Thymus (tissue), 11 donors: ENCODE results near the gene DCP1A. TPM values are rescaled to one million over a fixed set of nuclear protein-coding genes. Genes with fewer than 3 reads are reported as not detected.
"Not testable (repeated sequence)": the region's sequence is repeated elsewhere in the genome, so short reads cannot be mapped to it uniquely, and the experiment has no call there.

Experiments
- DNase-seq, 9 donors: peaks; one replicate each; pipeline ENCODE4 v3.0.0-alpha.2; 2013; ENCODE audit warnings: low spot score in 9 of 9, low read depth in 6 of 9, missing footprints in 1 of 9
- H3K27ac ChIP-seq, 2 donors: one replicate each; pipeline ENCODE4 v1.5.1; 2013; ENCODE audit warnings: control low read depth in 1 of 2, low read depth in 1 of 2, low read length in 1 of 2, mild to moderate bottlenecking in 1 of 2, moderate library complexity in 1 of 2
- H3K27me3 ChIP-seq, 2 donors: one replicate each; pipeline ENCODE4 v1.5.1; 2013; ENCODE audit warnings: low read length in 1 of 2; ENCODE audit not compliant: control insufficient read depth in 2 of 2, insufficient read depth in 1 of 2
- H3K36me3 ChIP-seq, 2 donors: one replicate each; pipeline ENCODE4 v1.5.1; 2013; ENCODE audit warnings: low read length in 1 of 2, mild to moderate bottlenecking in 1 of 2, moderate library complexity in 1 of 2; ENCODE audit not compliant: control insufficient read depth in 2 of 2, insufficient read depth in 2 of 2
- H3K4me1 ChIP-seq, 2 donors: one replicate each; pipeline ENCODE4 v1.5.1; 2013; ENCODE audit warnings: low read length in 2 of 2; ENCODE audit not compliant: control insufficient read depth in 2 of 2, insufficient read depth in 2 of 2
- H3K4me3 ChIP-seq, 2 donors: one replicate each; pipeline ENCODE4 v1.5.1; 2013; ENCODE audit warnings: low read length in 2 of 2, control low read depth in 1 of 2, mild to moderate bottlenecking in 1 of 2
- H3K9me3 ChIP-seq, 2 donors: one replicate each; pipeline ENCODE4 v1.5.1; 2013; ENCODE audit warnings: low read length in 1 of 2, mild to moderate bottlenecking in 1 of 2; ENCODE audit not compliant: control insufficient read depth in 2 of 2, insufficient read depth in 1 of 2
- WGBS: extraction: QIAGEN DNeasy Blood & Tissue Kit; methylation state at CpG from one replicate; pipeline ENCODE4 v1.1.7; 2013; 5-methylcytosine and 5-hydroxymethylcytosine counted together
- polyA plus RNA-seq: library from polyadenylated mRNA; stranded (reverse); fragments of 200-250 nt; gene quantifications from one replicate; pipeline ENCODE4 v1.2.3, GENCODE V29; 2013
- total RNA-seq: library from RNA; stranded (reverse); fragments of 120-200 nt; gene quantifications from one replicate; pipeline ENCODE4 v1.2.4, GENCODE V29; 2013
- donor health status: healthy.

The DCP1A gene
- total and polyA plus RNA-seq, 2 donors = 8.9 to 12.3 TPM

GRCh38 chr3:53346514-53346913 is 829 bp downstream of the DCP1A start:
- H3K4me1 ChIP-seq = peaks cover 5 to 8% of the 10 kb centered on the region in 2 donors
- peaks cover 0 to 27% of the 10 kb centered on the region in 2 donors for H3K36me3 ChIP-seq
- H3K4me3 ChIP-seq = peak overlapping the region; percentile 98 to 100
- no peaks in the 10 kb centered on the region for H3K9me3 ChIP-seq
- DNase-seq = peak in 7 of 9 donors; percentile 9 to 54 (median 16)
- peak overlapping the region in 1 of 2 donors; percentile 80 for H3K27ac ChIP-seq
- WGBS = 3% methylated on average over 9 of the region's 9 CpGs
- H3K27me3 ChIP-seq = no peaks in the 10 kb centered on the region

GRCh38 chr3:53342353-53342752 is 5.0 kb downstream of the DCP1A start:
- H3K36me3 ChIP-seq = peaks cover 11 to 52% of the 10 kb centered on the region in 2 donors
- no peak overlapping the region for H3K27ac ChIP-seq

GRCh38 chr3:53337167-53337940 is 10.0 kb downstream of the DCP1A start:
- peaks cover 30 to 56% of the 10 kb centered on the region in 2 donors for H3K36me3 ChIP-seq

More at GRCh38 chr3:53342353-53342752, 5.0 kb downstream of the DCP1A start:
- Histone ChIP-seq H3K4me1 (peaks cover 0 to 3% of the 10 kb centered on the region in 2 donors), H3K27me3 (no peaks in the 10 kb centered on the region), H3K4me3 (no peak overlapping the region), H3K9me3 (no peaks in the 10 kb centered on the region)
- WGBS = 86% methylated on average over 3 of the region's 3 CpGs
- DNase-seq = no peak

GRCh38 chr3:53334742-53335141 is 12.6 kb downstream of the DCP1A start:
- Histone ChIP-seq H3K27me3 (no peaks in the 10 kb centered on the region), H3K9me3 (no peaks in the 10 kb centered on the region), H3K36me3 (peaks cover 26 to 44% of the 10 kb centered on the region in 2 donors), H3K4me3 (no peak overlapping the region), H3K4me1 (no peaks in the 10 kb centered on the region), H3K27ac (no peak overlapping the region)
- WGBS = 98% methylated on average over 6 of the region's 6 CpGs
- no peak for DNase-seq

More at GRCh38 chr3:53337167-53337940, 10.0 kb downstream of the DCP1A start:
- WGBS = 98% methylated on average over 2 of the region's 2 CpGs
- Histone ChIP-seq H3K9me3 (no peaks in the 10 kb centered on the region), H3K4me3 (no peak overlapping the region), H3K27ac (no peak overlapping the region), H3K27me3 (no peaks in the 10 kb centered on the region), H3K4me1 (no peaks in the 10 kb centered on the region)
- no peak for DNase-seq

- no peak overlapping the region for H3K4me3 ChIP-seq
- DNase-seq = no peak
- WGBS = 100% methylated on average over 1 of the region's 1 CpG
- no peaks in the 10 kb centered on the region for H3K4me1 ChIP-seq
- H3K9me3 ChIP-seq = no peaks in the 10 kb centered on the region
- peaks cover 19 to 30% of the 10 kb centered on the region in 2 donors for H3K36me3 ChIP-seq
- no peak overlapping the region for H3K27ac ChIP-seq
- no peaks in the 10 kb centered on the region for H3K27me3 ChIP-seq
Measured at GRCh38 chr3:53331871-53332270, 15.5 kb downstream of the DCP1A start.

- Histone ChIP-seq H3K9me3 (no peaks in the 10 kb centered on the region), H3K27ac (no peak overlapping the region), H3K4me3 (no peak overlapping the region), H3K4me1 (no peaks in the 10 kb centered on the region), H3K36me3 (peaks cover 12 to 29% of the 10 kb centered on the region in 2 donors), H3K27me3 (no peaks in the 10 kb centered on the region)
- DNase-seq = no peak
- WGBS = 100% methylated on average over 1 of the region's 1 CpG
Measured at GRCh38 chr3:53329897-53330296, 17.4 kb downstream of the DCP1A start.

GRCh38 chr3:53328746-53329145 is 18.6 kb downstream of the DCP1A start:
- peaks cover 4 to 23% of the 10 kb centered on the region in 2 donors for H3K36me3 ChIP-seq
- H3K27me3 ChIP-seq = no peaks in the 10 kb centered on the region
- no peak overlapping the region for H3K27ac ChIP-seq
- WGBS = 99% methylated on average over 5 of the region's 5 CpGs
- no peaks in the 10 kb centered on the region for H3K4me1 ChIP-seq
- no peak for DNase-seq
- H3K9me3 ChIP-seq = no peaks in the 10 kb centered on the region
- H3K4me3 ChIP-seq = no peak overlapping the region

- peaks cover 0 to 17% of the 10 kb centered on the region in 2 donors for H3K36me3 ChIP-seq
- not testable (repeated sequence) for H3K4me1 ChIP-seq, H3K9me3 ChIP-seq, H3K4me3 ChIP-seq, DNase-seq, H3K27me3 ChIP-seq, H3K27ac ChIP-seq
- 81% methylated on average over 6 of the region's 6 CpGs for WGBS
Measured at GRCh38 chr3:53327986-53328385, 19.4 kb downstream of the DCP1A start.

- Histone ChIP-seq H3K27me3 (no peaks in the 10 kb centered on the region), H3K4me1 (no peaks in the 10 kb centered on the region), H3K36me3 (peaks cover 0 to 9% of the 10 kb centered on the region in 2 donors), H3K9me3 (no peaks in the 10 kb centered on the region), H3K4me3 (no peak overlapping the region), H3K27ac (no peak overlapping the region)
- 95% methylated on average over 5 of the region's 5 CpGs for WGBS
- DNase-seq = no peak
Measured at GRCh38 chr3:53324105-53324504, 23.2 kb downstream of the DCP1A start.
